Inferior parietal cortex (tissue), 1 donor: ENCODE results near the gene TYW5.
A peak's percentile ranks its signal among the peaks of the same experiment; 100 is the strongest.

Source experiments
- DNase-seq: peaks from one replicate; pipeline ENCODE4 v3.0.0-alpha.2; 2016; ENCODE audit errors: extremely low spot score

The TYW5 gene

GRCh38 chr2:199955339-199956061 lies at the start of gene TYW5, which contains the start of gene MAIP1:
TYW5 (minus strand) TSS chr2:199955491; CDS start chr2:199955470, 21 bp downstream.
MAIP1 (plus strand) TSS chr2:199955582; CDS start chr2:199955799, 217 bp downstream.
- DNase-seq = peak; percentile 87

- no peak for DNase-seq
Observed at GRCh38 chr2:200003444-200003843, 48.2 kb upstream of the TYW5 start.

- no peak for DNase-seq
Observed at GRCh38 chr2:200000444-200001163, 45.3 kb upstream of the TYW5 start.

- no peak for DNase-seq
Observed at GRCh38 chr2:199999166-199999565, 43.9 kb upstream of the TYW5 start.

- no peak for DNase-seq
Observed at GRCh38 chr2:199997296-199997695, 42.0 kb upstream of the TYW5 start.

GRCh38 chr2:199994896-199995295 lies 39.6 kb upstream of the TYW5 start:
- DNase-seq = no peak

- no peak for DNase-seq
Observed at GRCh38 chr2:199994371-199994770, 39.1 kb upstream of the TYW5 start.

- DNase-seq = no peak
Observed at GRCh38 chr2:199992296-199992695, 37.0 kb upstream of the TYW5 start.

GRCh38 chr2:199991691-199992090 lies 36.4 kb upstream of the TYW5 start:
- DNase-seq = no peak

GRCh38 chr2:199989822-199990221 lies 34.5 kb upstream of the TYW5 start:
- DNase-seq = no peak

GRCh38 chr2:199988151-199988550 lies 32.9 kb upstream of the TYW5 start:
- DNase-seq = peak; percentile 22

- no peak for DNase-seq
Observed at GRCh38 chr2:199987586-199987985, 32.3 kb upstream of the TYW5 start.

GRCh38 chr2:199985625-199986207 lies 30.4 kb upstream of the TYW5 start:
- DNase-seq = peak; percentile 58

GRCh38 chr2:199984755-199985154 lies 29.5 kb upstream of the TYW5 start:
- no peak for DNase-seq

GRCh38 chr2:199984159-199984558 lies 28.9 kb upstream of the TYW5 start:
- DNase-seq = no peak

GRCh38 chr2:199983534-199983933 lies 28.2 kb upstream of the TYW5 start:
- DNase-seq = no peak

GRCh38 chr2:199982126-199982843 lies 27.0 kb upstream of the TYW5 start:
- no peak for DNase-seq

GRCh38 chr2:199979832-199980628 lies 24.7 kb upstream of the TYW5 start:
- peak; percentile 95 for DNase-seq

- DNase-seq = no peak
Observed at GRCh38 chr2:199979398-199979797, 24.1 kb upstream of the TYW5 start.

GRCh38 chr2:199977984-199978415 lies 22.7 kb upstream of the TYW5 start:
- no peak for DNase-seq

GRCh38 chr2:199975273-199975895 lies 20.1 kb upstream of the TYW5 start:
- no peak for DNase-seq
